Gastrocnemius medialis (tissue), 4 donors: Measurements from ENCODE around the gene UQCC2.

Experiments
- POLR2A ChIP-seq, 2 donors: fragments of 450-650 bp; IDR thresholded peaks; one replicate each; pipeline ENCODE4 v1.6.1; 2017; ENCODE audit warnings: antibody characterized with exemption in 2 of 2, mild to moderate bottlenecking in 2 of 2, moderate library complexity in 2 of 2
- TF ChIP-seq, protein P1 (sequence below), 5 experiments: fragments of 450-650 bp in 3 of 5; fragments of 200-600 bp in 2 of 5; sonication (generic) in 2 of 5; IDR thresholded peaks in 4 of 5; conservative IDR thresholded peaks in 1 of 5; 1 replicate in 4 of 5; 2 replicates in 1 of 5; pipeline ENCODE4 v1.5.1; 2016 to 2019; ENCODE audit warnings: antibody characterized with exemption in 5 of 5, mild to moderate bottlenecking in 3 of 5, moderate library complexity in 3 of 5

DNA sequence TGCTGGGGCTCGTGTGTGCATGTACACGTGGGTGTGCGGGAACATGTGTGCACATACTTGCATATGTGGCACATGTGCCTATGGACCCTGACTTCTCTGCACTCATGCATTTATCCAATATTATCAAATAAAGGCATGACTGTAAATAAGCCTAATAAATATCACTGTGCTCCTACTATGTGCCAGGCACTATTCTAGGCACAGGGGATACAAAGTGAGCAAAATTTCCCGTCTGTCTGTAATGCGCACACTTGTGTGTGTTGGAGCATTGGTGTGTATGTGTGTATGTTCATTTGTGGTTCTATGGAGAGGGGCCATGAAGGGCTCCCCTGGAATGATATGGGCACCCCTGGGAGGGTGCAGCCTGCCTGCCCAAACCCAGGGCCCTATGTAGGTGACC, 48.5 kb downstream of the UQCC2 start:
- TF ChIP-seq, protein P1, sequence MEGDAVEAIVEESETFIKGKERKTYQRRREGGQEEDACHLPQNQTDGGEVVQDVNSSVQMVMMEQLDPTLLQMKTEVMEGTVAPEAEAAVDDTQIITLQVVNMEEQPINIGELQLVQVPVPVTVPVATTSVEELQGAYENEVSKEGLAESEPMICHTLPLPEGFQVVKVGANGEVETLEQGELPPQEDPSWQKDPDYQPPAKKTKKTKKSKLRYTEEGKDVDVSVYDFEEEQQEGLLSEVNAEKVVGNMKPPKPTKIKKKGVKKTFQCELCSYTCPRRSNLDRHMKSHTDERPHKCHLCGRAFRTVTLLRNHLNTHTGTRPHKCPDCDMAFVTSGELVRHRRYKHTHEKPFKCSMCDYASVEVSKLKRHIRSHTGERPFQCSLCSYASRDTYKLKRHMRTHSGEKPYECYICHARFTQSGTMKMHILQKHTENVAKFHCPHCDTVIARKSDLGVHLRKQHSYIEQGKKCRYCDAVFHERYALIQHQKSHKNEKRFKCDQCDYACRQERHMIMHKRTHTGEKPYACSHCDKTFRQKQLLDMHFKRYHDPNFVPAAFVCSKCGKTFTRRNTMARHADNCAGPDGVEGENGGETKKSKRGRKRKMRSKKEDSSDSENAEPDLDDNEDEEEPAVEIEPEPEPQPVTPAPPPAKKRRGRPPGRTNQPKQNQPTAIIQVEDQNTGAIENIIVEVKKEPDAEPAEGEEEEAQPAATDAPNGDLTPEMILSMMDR (IDR thresholded peaks at IDR 0.05 in 4 of 5, conservative IDR thresholded peaks at IDR 0.05 in 1 of 5) = no peak
- TF ChIP-seq POLR2A (IDR thresholded peaks at IDR 0.05) = no peak
